Measurements from ENCODE around the gene NMRK1. TPM values are rescaled to one million over a fixed set of nuclear protein-coding genes. Genes with fewer than 3 reads are reported as not detected.

Gene NMRK1
- total and polyA plus RNA-seq, 2 of the 13 experiments (the other 11 are each of a cell fraction or from before 2014, with no cell fraction given): 9.1 to 12.9 TPM

DNA sequence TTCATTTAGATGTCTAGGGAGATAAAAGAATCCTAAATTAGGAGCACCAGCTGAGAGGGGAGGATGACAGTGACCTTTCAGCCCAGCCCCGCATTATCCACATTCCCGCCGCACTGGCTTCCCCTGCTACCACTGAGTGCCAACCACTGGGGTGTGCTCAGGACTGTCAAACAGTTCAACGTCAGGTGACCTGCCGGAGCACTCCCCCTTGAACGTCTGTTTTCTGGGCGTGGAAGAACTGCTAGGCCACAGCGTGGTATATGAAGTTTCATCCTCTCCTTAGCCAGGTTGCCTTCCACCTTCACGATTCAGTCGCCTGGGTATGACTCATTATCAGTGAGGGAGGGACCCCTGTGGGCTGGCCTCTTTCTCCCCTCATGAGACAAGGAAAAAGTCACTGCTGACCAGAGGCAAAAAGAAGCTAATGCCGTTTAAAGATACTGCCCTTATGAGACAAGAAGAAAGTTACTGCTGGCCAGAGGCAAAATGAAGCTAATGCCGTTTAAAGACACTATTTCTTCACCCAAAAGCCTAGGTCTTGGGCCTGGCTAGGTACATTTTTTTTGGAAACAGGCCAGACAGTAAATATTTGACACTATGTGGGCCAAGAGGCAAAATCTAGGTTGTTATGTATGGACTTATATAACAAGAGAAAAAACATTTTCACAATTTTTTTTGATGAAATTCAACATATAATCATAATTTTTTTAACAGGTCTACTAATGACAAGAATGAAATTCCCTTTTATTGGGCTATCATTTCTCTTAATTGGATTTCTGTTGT lies 4.6 kb downstream of the NMRK1 start (continued):
- TF ChIP-seq, protein P1, sequence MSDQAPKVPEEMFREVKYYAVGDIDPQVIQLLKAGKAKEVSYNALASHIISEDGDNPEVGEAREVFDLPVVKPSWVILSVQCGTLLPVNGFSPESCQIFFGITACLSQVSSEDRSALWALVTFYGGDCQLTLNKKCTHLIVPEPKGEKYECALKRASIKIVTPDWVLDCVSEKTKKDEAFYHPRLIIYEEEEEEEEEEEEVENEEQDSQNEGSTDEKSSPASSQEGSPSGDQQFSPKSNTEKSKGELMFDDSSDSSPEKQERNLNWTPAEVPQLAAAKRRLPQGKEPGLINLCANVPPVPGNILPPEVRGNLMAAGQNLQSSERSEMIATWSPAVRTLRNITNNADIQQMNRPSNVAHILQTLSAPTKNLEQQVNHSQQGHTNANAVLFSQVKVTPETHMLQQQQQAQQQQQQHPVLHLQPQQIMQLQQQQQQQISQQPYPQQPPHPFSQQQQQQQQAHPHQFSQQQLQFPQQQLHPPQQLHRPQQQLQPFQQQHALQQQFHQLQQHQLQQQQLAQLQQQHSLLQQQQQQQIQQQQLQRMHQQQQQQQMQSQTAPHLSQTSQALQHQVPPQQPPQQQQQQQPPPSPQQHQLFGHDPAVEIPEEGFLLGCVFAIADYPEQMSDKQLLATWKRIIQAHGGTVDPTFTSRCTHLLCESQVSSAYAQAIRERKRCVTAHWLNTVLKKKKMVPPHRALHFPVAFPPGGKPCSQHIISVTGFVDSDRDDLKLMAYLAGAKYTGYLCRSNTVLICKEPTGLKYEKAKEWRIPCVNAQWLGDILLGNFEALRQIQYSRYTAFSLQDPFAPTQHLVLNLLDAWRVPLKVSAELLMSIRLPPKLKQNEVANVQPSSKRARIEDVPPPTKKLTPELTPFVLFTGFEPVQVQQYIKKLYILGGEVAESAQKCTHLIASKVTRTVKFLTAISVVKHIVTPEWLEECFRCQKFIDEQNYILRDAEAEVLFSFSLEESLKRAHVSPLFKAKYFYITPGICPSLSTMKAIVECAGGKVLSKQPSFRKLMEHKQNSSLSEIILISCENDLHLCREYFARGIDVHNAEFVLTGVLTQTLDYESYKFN (CRISPR knock-in tag; conservative IDR thresholded peaks at IDR 0.05): peak; percentile 41; the same call in 1 of the 2 replicates
- TF ChIP-seq HOXA3 (CRISPR knock-in tag; IDR thresholded peaks at IDR 0.05): 0 out of 2 replicates have a peak, but pooled peaks have one; percentile 44
- TF ChIP-seq HDAC2 (CRISPR knock-in tag; IDR thresholded peaks at IDR 0.05): 0 out of 2 replicates have a peak, but pooled peaks have one; percentile 33
- TF ChIP-seq ATM (IDR thresholded peaks at IDR 0.05; ENCODE audit: borderline replicate concordance): no peak
- TF ChIP-seq CREB1 (IDR thresholded peaks at IDR 0.05): no peak
- TF ChIP-seq CREB1 (CRISPR knock-in tag; IDR thresholded peaks at IDR 0.05): peak; percentile 20; the same call in 1 of the 2 replicates
- TF ChIP-seq, protein P2, sequence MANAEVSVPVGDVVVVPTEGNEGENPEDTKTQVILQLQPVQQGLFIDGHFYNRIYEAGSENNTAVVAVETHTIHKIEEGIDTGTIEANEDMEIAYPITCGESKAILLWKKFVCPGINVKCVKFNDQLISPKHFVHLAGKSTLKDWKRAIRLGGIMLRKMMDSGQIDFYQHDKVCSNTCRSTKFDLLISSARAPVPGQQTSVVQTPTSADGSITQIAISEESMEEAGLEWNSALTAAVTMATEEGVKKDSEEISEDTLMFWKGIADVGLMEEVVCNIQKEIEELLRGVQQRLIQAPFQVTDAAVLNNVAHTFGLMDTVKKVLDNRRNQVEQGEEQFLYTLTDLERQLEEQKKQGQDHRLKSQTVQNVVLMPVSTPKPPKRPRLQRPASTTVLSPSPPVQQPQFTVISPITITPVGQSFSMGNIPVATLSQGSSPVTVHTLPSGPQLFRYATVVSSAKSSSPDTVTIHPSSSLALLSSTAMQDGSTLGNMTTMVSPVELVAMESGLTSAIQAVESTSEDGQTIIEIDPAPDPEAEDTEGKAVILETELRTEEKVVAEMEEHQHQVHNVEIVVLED (CRISPR knock-in tag; IDR thresholded peaks at IDR 0.05; ENCODE audit: borderline replicate concordance): no peak
- no peak for TF ChIP-seq MLLT10 (CRISPR knock-in tag; IDR thresholded peaks at IDR 0.05)

Measured in HepG2 (cell line).